ENCODE data around the gene DNAH2.
A peak's percentile ranks its signal among the peaks of the same experiment; 100 is the strongest.

The DNAH2 gene

GRCh38 chr17:7704601-7705268 lies 12.8 kb upstream of the DNAH2 start, which contains the start of gene EFNB3:
Gene EFNB3, plus strand, starts transcription at chr17:7705202. Its CDS starts 397 bp downstream, at chr17:7705599.
- H3K4me3 ChIP-seq (ENCODE audit: low read depth, low read length, poor library complexity, severe bottlenecking): peak within 1 kb of the TSS; percentile 5

GRCh38 chr17:7705269-7706255 lies 12.0 kb upstream of the DNAH2 start:
- Histone ChIP-seq H3K36me3 (ENCODE audit: insufficient read depth, low read length) (peaks cover 16% of the 10 kb centered on the region), H3K9ac (ENCODE audit: low read length) (no peak overlapping the region), H3K9me2 (ENCODE audit: low read depth, low read length) (no peaks in the 10 kb centered on the region), H2AFZ (ENCODE audit: low read length) (no peak overlapping the region), H3K4me2 (ENCODE audit: low read length) (peak overlapping the region; percentile 33; the same call in 1 of the 2 replicates), H3K9me3 (ENCODE audit: low read length) (no peaks in the 10 kb centered on the region), H3K27ac (ENCODE audit: low read depth, low read length, poor library complexity, severe bottlenecking) (no peak overlapping the region), H3K4me3 (ENCODE audit: low read depth, low read length, poor library complexity, severe bottlenecking) (peak overlapping the region; percentile 5), H3K27me3 (ENCODE audit: insufficient read depth, low read length) (peaks cover 11% of the 10 kb centered on the region; the same call in 1 of the 2 replicates), H3F3A (ENCODE audit: insufficient read depth, low read length) (no peaks in the 10 kb centered on the region), H3K4me1 (ENCODE audit: insufficient read depth, low read length, severe bottlenecking) (peaks cover 12% of the 10 kb centered on the region), H3K79me2 (ENCODE audit: insufficient read depth, low read length) (no peaks in the 10 kb centered on the region), H4K20me1 (ENCODE audit: insufficient read depth, low read length) (no peaks in the 10 kb centered on the region)
- TF ChIP-seq CTCF (IDR thresholded peaks at IDR 0.05; ENCODE audit: low read length): no peak
- no peak for TF ChIP-seq EZH2 (IDR thresholded peaks at IDR 0.05; ENCODE audit: borderline replicate concordance, low read length)

More at GRCh38 chr17:7704601-7705268, 12.8 kb upstream of the DNAH2 start, which contains the start of gene EFNB3:
- Histone ChIP-seq H3K4me1 (ENCODE audit: insufficient read depth, low read length, severe bottlenecking) (peaks cover 12% of the 10 kb centered on the region), H3K27me3 (ENCODE audit: insufficient read depth, low read length) (peaks cover 11% of the 10 kb centered on the region; the same call in 1 of the 2 replicates), H4K20me1 (ENCODE audit: insufficient read depth, low read length) (no peaks in the 10 kb centered on the region), H3K79me2 (ENCODE audit: insufficient read depth, low read length) (no peaks in the 10 kb centered on the region), H3K9me2 (ENCODE audit: low read depth, low read length) (no peaks in the 10 kb centered on the region), H3F3A (ENCODE audit: insufficient read depth, low read length) (no peaks in the 10 kb centered on the region), H3K9me3 (ENCODE audit: low read length) (no peaks in the 10 kb centered on the region), H2AFZ (ENCODE audit: low read length) (no peak within 1 kb of the TSS), H3K4me2 (ENCODE audit: low read length) (peak within 1 kb of the TSS; percentile 33), H3K27ac (ENCODE audit: low read depth, low read length, poor library complexity, severe bottlenecking) (no peak within 1 kb of the TSS), H3K9ac (ENCODE audit: low read length) (no peak within 1 kb of the TSS), H3K36me3 (ENCODE audit: insufficient read depth, low read length) (peaks cover 18% of the 10 kb centered on the region)
- TF ChIP-seq EZH2 (IDR thresholded peaks at IDR 0.05; ENCODE audit: borderline replicate concordance, low read length): no peak
- no peak for TF ChIP-seq CTCF (IDR thresholded peaks at IDR 0.05; ENCODE audit: low read length)

- Histone ChIP-seq H3K27ac (ENCODE audit: low read depth, low read length, poor library complexity, severe bottlenecking) (no peak overlapping the region), H3K4me3 (ENCODE audit: low read depth, low read length, poor library complexity, severe bottlenecking) (no peak overlapping the region), H3K27me3 (ENCODE audit: insufficient read depth, low read length) (peaks cover 11% of the 10 kb centered on the region; the same call in 1 of the 2 replicates), H4K20me1 (ENCODE audit: insufficient read depth, low read length) (no peaks in the 10 kb centered on the region), H3K9me3 (ENCODE audit: low read length) (no peaks in the 10 kb centered on the region), H3K9ac (ENCODE audit: low read length) (no peak overlapping the region), H3K4me1 (ENCODE audit: insufficient read depth, low read length, severe bottlenecking) (peaks cover 12% of the 10 kb centered on the region), H2AFZ (ENCODE audit: low read length) (no peak overlapping the region), H3K9me2 (ENCODE audit: low read depth, low read length) (no peaks in the 10 kb centered on the region), H3K4me2 (ENCODE audit: low read length) (no peak overlapping the region), H3K79me2 (ENCODE audit: insufficient read depth, low read length) (no peaks in the 10 kb centered on the region), H3F3A (ENCODE audit: insufficient read depth, low read length) (no peaks in the 10 kb centered on the region), H3K36me3 (ENCODE audit: insufficient read depth, low read length) (peaks cover 9% of the 10 kb centered on the region)
- TF ChIP-seq CTCF (IDR thresholded peaks at IDR 0.05; ENCODE audit: low read length) (no peak), EZH2 (IDR thresholded peaks at IDR 0.05; ENCODE audit: borderline replicate concordance, low read length) (no peak)
Observed at GRCh38 chr17:7706631-7707354, 10.8 kb upstream of the DNAH2 start.
